MM.1S (cell line): ENCODE data around the gene LAMC3.

Experiments used
- DNase-seq: peaks from one replicate; pipeline ENCODE4 v3.0.0-alpha.2; 2015
- H2AFZ ChIP-seq: fragments of 300-600 bp; sonication (generic); 2 replicates; pipeline ENCODE4 v1.6.0; 2016; ENCODE audit warnings: antibody characterized with exemption, low read length
- H3F3A ChIP-seq: fragments of 300-600 bp; sonication (generic); 2 replicates; pipeline ENCODE4 v1.6.1; 2016; ENCODE audit warnings: mild to moderate bottlenecking, antibody characterized with exemption, low read length, moderate library complexity, mixed read lengths; ENCODE audit not compliant: insufficient read depth
- H3K27ac ChIP-seq: fragments of 300-600 bp; sonication (generic); 2 replicates; pipeline ENCODE4 v1.5.1; 2016; ENCODE audit warnings: mild to moderate bottlenecking, low read length
- H3K27me3 ChIP-seq: fragments of 300-600 bp; sonication (generic); replicated peaks from 2 replicates; pipeline ENCODE4 v1.6.0; 2016; ENCODE audit warnings: low read length; ENCODE audit not compliant: insufficient read depth
- H3K36me3 ChIP-seq: fragments of 300-600 bp; sonication (generic); replicated peaks from 2 replicates; pipeline ENCODE4 v1.6.1; 2016; ENCODE audit warnings: mild to moderate bottlenecking, low read length, mixed read lengths; ENCODE audit not compliant: insufficient read depth
- H3K4me1 ChIP-seq: fragments of 300-600 bp; sonication (generic); 2 replicates; pipeline ENCODE4 v1.6.1; 2016; ENCODE audit warnings: low read length, mixed read lengths
- H3K4me2 ChIP-seq: fragments of 300-600 bp; sonication (generic); 2 replicates; pipeline ENCODE4 v1.6.0; 2016; ENCODE audit warnings: low read depth, low read length
- H3K4me3 ChIP-seq: fragments of 300-600 bp; sonication (generic); 2 replicates; pipeline ENCODE4 v1.5.1; 2016; ENCODE audit warnings: low read length, mixed read lengths
- H3K79me2 ChIP-seq: fragments of 300-600 bp; sonication (generic); 2 replicates; pipeline ENCODE4 v1.6.1; 2016; ENCODE audit warnings: mixed run types, low read length, mixed read lengths
- H3K9ac ChIP-seq: fragments of 300-600 bp; sonication (generic); 2 replicates; pipeline ENCODE4 v1.6.1; 2016; ENCODE audit warnings: low read length, mixed read lengths
- H3K9me2 ChIP-seq: fragments of 300-600 bp; sonication (generic); replicated peaks from 2 replicates; pipeline ENCODE4 v1.6.1; 2016; ENCODE audit warnings: mild to moderate bottlenecking, low read length, mixed read lengths; ENCODE audit not compliant: insufficient read depth
- H3K9me3 ChIP-seq: fragments of 300-600 bp; sonication (generic); replicated peaks from 2 replicates; pipeline ENCODE4 v1.6.1; 2016; ENCODE audit warnings: mild to moderate bottlenecking, low read length, mixed read lengths; ENCODE audit not compliant: insufficient read depth
- H4K20me1 ChIP-seq: fragments of 300-600 bp; sonication (generic); 2 replicates; pipeline ENCODE4 v1.6.1; 2016; ENCODE audit warnings: mild to moderate bottlenecking, low read length, moderate library complexity, mixed read lengths; ENCODE audit not compliant: insufficient read depth
- EZH2 ChIP-seq: fragments of 300-600 bp; sonication (generic); optimal IDR thresholded peaks from 2 replicates; pipeline ENCODE3; 2017; ENCODE audit warnings: low read depth, mild to moderate bottlenecking, antibody characterized with exemption, low read length, mixed read lengths
- EZH2phosphoT487 ChIP-seq: fragments of 300-600 bp; sonication (generic); IDR thresholded peaks from 2 replicates; pipeline ENCODE4 v1.6.1; 2018; ENCODE audit warnings: antibody characterized with exemption, low read length
- TF ChIP-seq, protein P1 (sequence below): fragments of 300-600 bp; sonication (generic); IDR thresholded peaks from 2 replicates; pipeline ENCODE4 v1.5.1; 2016; ENCODE audit warnings: antibody characterized with exemption, low read length, mixed read lengths

The LAMC3 gene

DNA sequence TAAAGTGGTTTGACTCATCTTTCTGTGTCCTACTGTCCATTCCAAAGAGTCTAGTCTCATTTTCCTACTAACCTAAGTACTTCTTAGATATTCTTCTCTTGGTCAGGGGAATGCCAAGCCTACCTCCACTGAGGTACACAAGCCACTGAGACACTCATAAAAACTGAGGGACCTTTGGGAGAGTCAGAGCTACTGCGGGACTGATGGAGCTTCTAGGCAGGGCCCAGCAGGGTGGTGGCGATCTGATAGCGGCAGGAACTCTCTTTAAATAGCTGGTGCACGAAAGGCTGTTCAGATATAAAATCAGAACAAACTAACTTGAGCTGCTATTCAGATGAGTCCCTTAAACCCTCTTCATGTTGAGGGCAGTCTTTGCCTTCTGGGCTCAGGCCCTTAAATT, 131.1 kb downstream of the LAMC3 start:
- no peak overlapping the region for H3K4me3 ChIP-seq
- TF ChIP-seq, protein P1, sequence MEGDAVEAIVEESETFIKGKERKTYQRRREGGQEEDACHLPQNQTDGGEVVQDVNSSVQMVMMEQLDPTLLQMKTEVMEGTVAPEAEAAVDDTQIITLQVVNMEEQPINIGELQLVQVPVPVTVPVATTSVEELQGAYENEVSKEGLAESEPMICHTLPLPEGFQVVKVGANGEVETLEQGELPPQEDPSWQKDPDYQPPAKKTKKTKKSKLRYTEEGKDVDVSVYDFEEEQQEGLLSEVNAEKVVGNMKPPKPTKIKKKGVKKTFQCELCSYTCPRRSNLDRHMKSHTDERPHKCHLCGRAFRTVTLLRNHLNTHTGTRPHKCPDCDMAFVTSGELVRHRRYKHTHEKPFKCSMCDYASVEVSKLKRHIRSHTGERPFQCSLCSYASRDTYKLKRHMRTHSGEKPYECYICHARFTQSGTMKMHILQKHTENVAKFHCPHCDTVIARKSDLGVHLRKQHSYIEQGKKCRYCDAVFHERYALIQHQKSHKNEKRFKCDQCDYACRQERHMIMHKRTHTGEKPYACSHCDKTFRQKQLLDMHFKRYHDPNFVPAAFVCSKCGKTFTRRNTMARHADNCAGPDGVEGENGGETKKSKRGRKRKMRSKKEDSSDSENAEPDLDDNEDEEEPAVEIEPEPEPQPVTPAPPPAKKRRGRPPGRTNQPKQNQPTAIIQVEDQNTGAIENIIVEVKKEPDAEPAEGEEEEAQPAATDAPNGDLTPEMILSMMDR: no peak
- TF ChIP-seq EZH2phosphoT487 (no peak), EZH2 (no peak)
- no peak overlapping the region for H3K27ac ChIP-seq
- no peaks in the 10 kb centered on the region for H3K4me1 ChIP-seq
- H4K20me1 ChIP-seq: no peaks in the 10 kb centered on the region
- H3K27me3 ChIP-seq: no peaks in the 10 kb centered on the region
- no peak for DNase-seq
- H3K9ac ChIP-seq: no peak overlapping the region
- H3K79me2 ChIP-seq: no peaks in the 10 kb centered on the region
- peaks cover 9% of the 10 kb centered on the region; the same call in 1 of the 2 replicates for H3K36me3 ChIP-seq
- H2AFZ ChIP-seq: no peak overlapping the region
- no peak overlapping the region for H3K4me2 ChIP-seq
- H3K9me3 ChIP-seq: no peaks in the 10 kb centered on the region
- no peaks in the 10 kb centered on the region for H3K9me2 ChIP-seq
- H3F3A ChIP-seq: no peaks in the 10 kb centered on the region

DNA sequence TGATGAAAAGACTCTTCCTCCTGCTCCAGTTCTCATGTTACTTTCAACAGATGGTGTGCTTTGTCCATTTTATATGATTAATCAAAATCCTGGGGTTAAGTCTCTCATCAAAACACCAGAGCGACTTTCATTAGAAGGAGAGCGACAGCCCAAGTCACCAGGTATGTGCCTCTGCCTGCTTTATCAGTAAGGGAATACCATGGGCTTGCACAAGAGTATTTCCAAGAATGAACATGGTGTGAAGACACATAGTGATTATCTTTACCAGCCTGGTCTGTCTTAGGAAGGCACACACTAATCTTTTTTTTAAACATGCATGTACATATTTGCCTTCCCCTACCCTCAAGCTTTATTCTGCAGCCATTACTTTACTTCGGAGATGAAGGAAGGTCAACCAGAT, 131.6 kb downstream of the LAMC3 start:
- Histone ChIP-seq H3K79me2 (no peaks in the 10 kb centered on the region), H3K27ac (no peak overlapping the region), H2AFZ (no peak overlapping the region), H3K4me2 (no peak overlapping the region), H3K9me2 (no peaks in the 10 kb centered on the region), H3K9ac (no peak overlapping the region), H4K20me1 (no peaks in the 10 kb centered on the region), H3K4me1 (no peaks in the 10 kb centered on the region), H3K4me3 (no peak overlapping the region), H3K9me3 (no peaks in the 10 kb centered on the region), H3K36me3 (peaks cover 9% of the 10 kb centered on the region; the same call in 1 of the 2 replicates), H3K27me3 (no peaks in the 10 kb centered on the region), H3F3A (no peaks in the 10 kb centered on the region)
- no peak for DNase-seq
- no peak for TF ChIP-seq EZH2
- TF ChIP-seq, protein P1: no peak
- no peak for TF ChIP-seq EZH2phosphoT487

DNA sequence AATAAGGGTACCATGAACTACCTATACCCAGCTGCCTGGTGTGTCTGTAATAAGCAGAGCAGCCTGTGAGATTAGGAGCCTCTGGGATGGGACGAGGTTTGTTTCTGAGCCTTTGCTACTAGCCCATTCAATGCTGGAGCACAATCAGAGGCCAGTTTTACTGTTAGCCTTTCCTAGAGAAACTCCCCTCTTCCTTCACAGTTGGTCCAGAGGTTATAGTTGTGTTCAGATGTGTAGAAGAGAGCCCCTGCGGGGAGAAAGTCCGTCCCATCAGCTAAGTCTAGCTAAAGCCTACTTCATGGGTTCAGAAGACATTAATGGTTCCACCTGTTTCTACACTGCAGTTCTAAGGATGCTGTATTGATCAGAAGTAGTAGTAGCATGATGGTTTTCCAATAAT, 133.2 kb downstream of the LAMC3 start:
- no peak overlapping the region for H2AFZ ChIP-seq
- DNase-seq: no peak
- TF ChIP-seq EZH2: no peak
- no peak for TF ChIP-seq EZH2phosphoT487
- TF ChIP-seq, protein P1: no peak
- no peaks in the 10 kb centered on the region for H3K9me2 ChIP-seq
- H3K27ac ChIP-seq: no peak overlapping the region
- H3F3A ChIP-seq: no peaks in the 10 kb centered on the region
- H3K4me2 ChIP-seq: no peak overlapping the region
- no peaks in the 10 kb centered on the region for H4K20me1 ChIP-seq
- H3K79me2 ChIP-seq: no peaks in the 10 kb centered on the region
- no peak overlapping the region for H3K9ac ChIP-seq
- peaks cover 9% of the 10 kb centered on the region; the same call in 1 of the 2 replicates for H3K36me3 ChIP-seq
- H3K27me3 ChIP-seq: no peaks in the 10 kb centered on the region
- H3K4me1 ChIP-seq: no peaks in the 10 kb centered on the region
- H3K4me3 ChIP-seq: no peak overlapping the region
- H3K9me3 ChIP-seq: no peaks in the 10 kb centered on the region
